ENCODE measurements around the gene CLSTN3. TPM values are rescaled to one million over a fixed set of nuclear protein-coding genes. Genes with fewer than 3 reads are reported as not detected.

Gene CLSTN3
- total and polyA plus RNA-seq, 2 experiments from 2014 or later, result 5.0 to 46.9 TPM

DNA sequence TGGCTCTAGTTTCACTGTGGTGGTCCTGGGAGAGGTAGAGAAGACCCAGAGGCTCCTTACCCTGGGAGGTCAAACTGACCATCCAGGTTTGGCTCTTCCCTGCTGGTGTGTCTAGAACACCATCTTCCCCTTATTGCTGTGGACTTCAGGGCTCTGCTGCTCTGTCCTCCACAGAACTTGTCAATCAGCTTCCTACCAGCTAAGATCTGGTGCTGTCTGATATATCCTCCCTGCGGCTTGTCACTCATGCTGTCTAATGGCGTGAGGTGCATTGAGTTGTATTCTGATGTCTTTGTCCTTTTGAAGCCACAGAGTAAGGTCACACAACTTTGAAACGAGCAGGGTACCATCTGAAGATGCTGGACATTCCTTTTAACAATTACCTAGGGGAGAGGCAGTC lies 14.0 kb upstream of the CLSTN3 start:
- DNase-seq (ENCODE audit: low spot score) (no peak), ATAC-seq (no peak)
- Histone ChIP-seq H3K4me2 (no peak overlapping the region), H2AFZ (no peak overlapping the region), H3K4me1 (ENCODE audit: insufficient read depth) (no peaks in the 10 kb centered on the region), H4K20me1 (replicated peaks; ENCODE audit: insufficient read depth) (no peaks in the 10 kb centered on the region), H3K27me3 (ENCODE audit: insufficient read depth) (no peaks in the 10 kb centered on the region), H3K27ac (ENCODE audit: low read depth) (no peak overlapping the region), H3K79me2 (replicated peaks; ENCODE audit: insufficient read depth) (no peaks in the 10 kb centered on the region), H3F3A (replicated peaks; ENCODE audit: low read depth) (no peaks in the 10 kb centered on the region), H3K36me3 (ENCODE audit: insufficient read depth) (no peaks in the 10 kb centered on the region), H3K4me3 (no peak overlapping the region), H3K9me2 (ENCODE audit: insufficient read depth) (no peaks in the 10 kb centered on the region)
- Mint-ChIP-seq H3K9me3 (no peaks in the 10 kb centered on the region), H3K27ac (no peak overlapping the region), H3K27me3 (ENCODE audit: insufficient read depth, low read depth, poor library complexity) (peaks cover 5% of the 10 kb centered on the region), H3K36me3 (ENCODE audit: low read depth) (no peaks in the 10 kb centered on the region), H3K4me3 (no peak overlapping the region), H3K4me1 (peaks cover 4% of the 10 kb centered on the region; the same call in 1 of the 3 replicates)
- no peak for TF ChIP-seq POLR2AphosphoS5 (IDR thresholded peaks at IDR 0.05; ENCODE audit: low read depth)
- TF ChIP-seq, protein P1, sequence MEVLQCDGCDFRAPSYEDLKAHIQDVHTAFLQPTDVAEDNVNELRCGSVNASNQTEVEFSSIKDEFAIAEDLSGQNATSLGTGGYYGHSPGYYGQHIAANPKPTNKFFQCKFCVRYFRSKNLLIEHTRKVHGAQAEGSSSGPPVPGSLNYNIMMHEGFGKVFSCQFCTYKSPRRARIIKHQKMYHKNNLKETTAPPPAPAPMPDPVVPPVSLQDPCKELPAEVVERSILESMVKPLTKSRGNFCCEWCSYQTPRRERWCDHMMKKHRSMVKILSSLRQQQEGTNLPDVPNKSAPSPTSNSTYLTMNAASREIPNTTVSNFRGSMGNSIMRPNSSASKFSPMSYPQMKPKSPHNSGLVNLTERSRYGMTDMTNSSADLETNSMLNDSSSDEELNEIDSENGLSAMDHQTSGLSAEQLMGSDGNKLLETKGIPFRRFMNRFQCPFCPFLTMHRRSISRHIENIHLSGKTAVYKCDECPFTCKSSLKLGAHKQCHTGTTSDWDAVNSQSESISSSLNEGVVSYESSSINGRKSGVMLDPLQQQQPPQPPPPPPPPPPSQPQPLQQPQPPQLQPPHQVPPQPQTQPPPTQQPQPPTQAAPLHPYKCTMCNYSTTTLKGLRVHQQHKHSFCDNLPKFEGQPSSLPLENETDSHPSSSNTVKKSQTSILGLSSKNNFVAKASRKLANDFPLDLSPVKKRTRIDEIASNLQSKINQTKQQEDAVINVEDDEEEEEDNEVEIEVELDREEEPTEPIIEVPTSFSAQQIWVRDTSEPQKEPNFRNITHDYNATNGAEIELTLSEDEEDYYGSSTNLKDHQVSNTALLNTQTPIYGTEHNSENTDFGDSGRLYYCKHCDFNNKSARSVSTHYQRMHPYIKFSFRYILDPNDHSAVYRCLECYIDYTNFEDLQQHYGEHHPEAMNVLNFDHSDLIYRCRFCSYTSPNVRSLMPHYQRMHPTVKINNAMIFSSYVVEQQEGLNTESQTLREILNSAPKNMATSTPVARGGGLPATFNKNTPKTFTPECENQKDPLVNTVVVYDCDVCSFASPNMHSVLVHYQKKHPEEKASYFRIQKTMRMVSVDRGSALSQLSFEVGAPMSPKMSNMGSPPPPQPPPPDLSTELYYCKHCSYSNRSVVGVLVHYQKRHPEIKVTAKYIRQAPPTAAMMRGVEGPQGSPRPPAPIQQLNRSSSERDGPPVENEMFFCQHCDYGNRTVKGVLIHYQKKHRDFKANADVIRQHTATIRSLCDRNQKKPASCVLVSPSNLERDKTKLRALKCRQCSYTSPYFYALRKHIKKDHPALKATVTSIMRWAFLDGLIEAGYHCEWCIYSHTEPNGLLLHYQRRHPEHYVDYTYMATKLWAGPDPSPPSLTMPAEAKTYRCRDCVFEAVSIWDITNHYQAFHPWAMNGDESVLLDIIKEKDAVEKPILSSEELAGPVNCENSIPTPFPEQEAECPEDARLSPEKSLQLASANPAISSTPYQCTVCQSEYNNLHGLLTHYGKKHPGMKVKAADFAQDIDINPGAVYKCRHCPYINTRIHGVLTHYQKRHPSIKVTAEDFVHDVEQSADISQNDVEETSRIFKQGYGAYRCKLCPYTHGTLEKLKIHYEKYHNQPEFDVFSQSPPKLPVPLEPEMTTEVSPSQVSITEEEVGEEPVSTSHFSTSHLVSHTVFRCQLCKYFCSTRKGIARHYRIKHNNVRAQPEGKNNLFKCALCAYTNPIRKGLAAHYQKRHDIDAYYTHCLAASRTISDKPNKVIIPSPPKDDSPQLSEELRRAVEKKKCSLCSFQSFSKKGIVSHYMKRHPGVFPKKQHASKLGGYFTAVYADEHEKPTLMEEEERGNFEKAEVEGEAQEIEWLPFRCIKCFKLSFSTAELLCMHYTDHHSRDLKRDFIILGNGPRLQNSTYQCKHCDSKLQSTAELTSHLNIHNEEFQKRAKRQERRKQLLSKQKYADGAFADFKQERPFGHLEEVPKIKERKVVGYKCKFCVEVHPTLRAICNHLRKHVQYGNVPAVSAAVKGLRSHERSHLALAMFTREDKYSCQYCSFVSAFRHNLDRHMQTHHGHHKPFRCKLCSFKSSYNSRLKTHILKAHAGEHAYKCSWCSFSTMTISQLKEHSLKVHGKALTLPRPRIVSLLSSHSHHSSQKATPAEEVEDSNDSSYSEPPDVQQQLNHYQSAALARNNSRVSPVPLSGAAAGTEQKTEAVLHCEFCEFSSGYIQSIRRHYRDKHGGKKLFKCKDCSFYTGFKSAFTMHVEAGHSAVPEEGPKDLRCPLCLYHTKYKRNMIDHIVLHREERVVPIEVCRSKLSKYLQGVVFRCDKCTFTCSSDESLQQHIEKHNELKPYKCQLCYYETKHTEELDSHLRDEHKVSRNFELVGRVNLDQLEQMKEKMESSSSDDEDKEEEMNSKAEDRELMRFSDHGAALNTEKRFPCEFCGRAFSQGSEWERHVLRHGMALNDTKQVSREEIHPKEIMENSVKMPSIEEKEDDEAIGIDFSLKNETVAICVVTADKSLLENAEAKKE (CRISPR knock-in tag; IDR thresholded peaks at IDR 0.05), result no peak
- TF ChIP-seq, protein P2, sequence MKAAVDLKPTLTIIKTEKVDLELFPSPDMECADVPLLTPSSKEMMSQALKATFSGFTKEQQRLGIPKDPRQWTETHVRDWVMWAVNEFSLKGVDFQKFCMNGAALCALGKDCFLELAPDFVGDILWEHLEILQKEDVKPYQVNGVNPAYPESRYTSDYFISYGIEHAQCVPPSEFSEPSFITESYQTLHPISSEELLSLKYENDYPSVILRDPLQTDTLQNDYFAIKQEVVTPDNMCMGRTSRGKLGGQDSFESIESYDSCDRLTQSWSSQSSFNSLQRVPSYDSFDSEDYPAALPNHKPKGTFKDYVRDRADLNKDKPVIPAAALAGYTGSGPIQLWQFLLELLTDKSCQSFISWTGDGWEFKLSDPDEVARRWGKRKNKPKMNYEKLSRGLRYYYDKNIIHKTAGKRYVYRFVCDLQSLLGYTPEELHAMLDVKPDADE (IDR thresholded peaks at IDR 0.05), result no peak
- TF ChIP-seq, protein P3, sequence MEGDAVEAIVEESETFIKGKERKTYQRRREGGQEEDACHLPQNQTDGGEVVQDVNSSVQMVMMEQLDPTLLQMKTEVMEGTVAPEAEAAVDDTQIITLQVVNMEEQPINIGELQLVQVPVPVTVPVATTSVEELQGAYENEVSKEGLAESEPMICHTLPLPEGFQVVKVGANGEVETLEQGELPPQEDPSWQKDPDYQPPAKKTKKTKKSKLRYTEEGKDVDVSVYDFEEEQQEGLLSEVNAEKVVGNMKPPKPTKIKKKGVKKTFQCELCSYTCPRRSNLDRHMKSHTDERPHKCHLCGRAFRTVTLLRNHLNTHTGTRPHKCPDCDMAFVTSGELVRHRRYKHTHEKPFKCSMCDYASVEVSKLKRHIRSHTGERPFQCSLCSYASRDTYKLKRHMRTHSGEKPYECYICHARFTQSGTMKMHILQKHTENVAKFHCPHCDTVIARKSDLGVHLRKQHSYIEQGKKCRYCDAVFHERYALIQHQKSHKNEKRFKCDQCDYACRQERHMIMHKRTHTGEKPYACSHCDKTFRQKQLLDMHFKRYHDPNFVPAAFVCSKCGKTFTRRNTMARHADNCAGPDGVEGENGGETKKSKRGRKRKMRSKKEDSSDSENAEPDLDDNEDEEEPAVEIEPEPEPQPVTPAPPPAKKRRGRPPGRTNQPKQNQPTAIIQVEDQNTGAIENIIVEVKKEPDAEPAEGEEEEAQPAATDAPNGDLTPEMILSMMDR (conservative IDR thresholded peaks at IDR 0.05; ENCODE audit: low read depth in 2 of 2), result no peak
- no peak for TF ChIP-seq CREB1 (CRISPR knock-in tag; IDR thresholded peaks at IDR 0.05; ENCODE audit: low read depth)
- no peak for TF ChIP-seq ZNF114 (CRISPR knock-in tag; IDR thresholded peaks at IDR 0.05)
- no peak for TF ChIP-seq ZNF331 (CRISPR knock-in tag; IDR thresholded peaks at IDR 0.05; ENCODE audit: low read depth)
- TF ChIP-seq STAT1 (IDR thresholded peaks at IDR 0.05; ENCODE audit: unreplicated experiment), result no peak
- no peak for TF ChIP-seq NANOG (IDR thresholded peaks at IDR 0.05; ENCODE audit: borderline replicate concordance)
